NOMO-1 treated with DMSO at 0.1 percent for 48 hours (cell line): ENCODE results near the gene RSU1.

Experiments
- DNase-seq: peaks from one replicate; lab custom pipeline; 2025; ENCODE audit not compliant: unreplicated experiment; lab: John Stamatoyannopoulos, UW

Gene RSU1

DNA sequence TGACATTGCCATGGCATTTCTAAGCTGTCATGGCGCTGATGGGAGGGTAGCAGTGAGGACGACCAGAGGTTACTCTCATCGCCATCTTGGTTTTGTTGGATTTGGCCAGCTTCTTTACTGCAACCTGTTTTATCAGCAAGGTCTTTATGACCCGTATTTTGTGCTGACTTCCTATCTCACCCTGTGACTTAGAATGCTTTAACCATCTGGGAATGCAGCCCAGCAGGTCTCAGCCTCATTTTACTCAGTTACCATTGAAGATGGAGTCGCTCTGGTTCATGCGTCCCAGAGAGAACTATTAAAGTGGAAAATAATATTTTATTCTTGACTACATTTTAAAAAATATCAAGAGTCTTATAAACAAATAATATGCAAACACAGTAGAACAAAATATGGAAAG is 131.7 kb downstream of the RSU1 start:
- DNase-seq = no peak

DNA sequence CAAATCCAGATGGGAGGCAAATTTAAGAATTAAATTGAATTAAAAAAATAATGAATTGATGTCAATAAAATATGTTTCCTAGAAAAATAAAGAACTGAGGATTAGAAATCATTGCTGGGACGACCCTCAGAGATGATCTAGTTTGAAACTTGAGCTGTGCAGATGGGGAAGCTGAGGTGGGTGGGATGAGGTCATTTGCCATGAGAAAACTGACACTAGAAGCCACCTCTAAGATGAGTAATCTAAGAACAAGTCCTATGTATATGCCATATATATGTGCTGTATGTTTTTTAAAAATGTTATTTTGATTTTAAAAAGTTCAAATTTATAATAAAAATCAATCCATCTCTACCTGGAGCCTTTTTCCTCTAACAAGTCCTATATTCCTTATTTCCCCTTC is 135.7 kb downstream of the RSU1 start:
- no peak for DNase-seq

DNA sequence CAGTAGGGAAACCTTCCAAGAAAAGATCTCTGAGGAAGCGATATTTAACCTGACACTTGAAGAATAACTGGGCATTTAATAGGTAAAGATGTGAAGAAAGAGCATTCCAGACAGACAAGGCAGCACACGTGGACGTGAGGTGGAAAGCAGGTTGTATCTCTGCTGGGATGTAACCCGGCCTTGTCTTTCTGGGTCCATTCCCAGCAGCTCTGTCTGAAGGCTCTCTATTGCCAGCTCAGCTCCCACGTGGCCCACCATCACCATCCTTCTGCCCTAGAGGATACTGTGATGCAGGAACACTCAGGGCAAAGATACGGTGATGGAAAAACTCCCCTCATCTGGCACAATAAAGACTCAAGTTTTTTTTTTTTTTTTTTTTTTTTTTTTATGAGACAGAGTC is 137.7 kb downstream of the RSU1 start:
- DNase-seq = no peak

DNA sequence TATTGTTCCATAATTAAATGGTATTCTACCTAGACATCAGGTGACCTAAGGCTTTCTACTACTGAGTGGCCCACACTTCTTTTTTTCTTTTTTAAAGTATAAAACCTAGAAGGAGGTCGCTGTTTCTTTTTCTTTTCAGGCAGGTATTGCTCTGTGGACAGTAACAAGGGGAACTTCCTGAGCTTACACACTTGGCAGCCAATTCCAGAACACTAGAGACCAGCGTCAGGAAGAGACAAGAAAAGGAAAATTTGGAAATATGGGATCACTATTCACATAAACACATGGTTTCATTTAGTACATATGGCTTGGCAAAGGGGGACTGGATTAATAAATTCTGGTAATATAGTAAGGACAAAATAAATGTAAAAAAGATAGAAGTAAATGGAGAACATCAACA is 141.9 kb downstream of the RSU1 start:
- no peak for DNase-seq

- no peak for DNase-seq
These were observed 143.0 kb downstream of the RSU1 start for GRCh38 chr10:16674147-16674703.

DNA sequence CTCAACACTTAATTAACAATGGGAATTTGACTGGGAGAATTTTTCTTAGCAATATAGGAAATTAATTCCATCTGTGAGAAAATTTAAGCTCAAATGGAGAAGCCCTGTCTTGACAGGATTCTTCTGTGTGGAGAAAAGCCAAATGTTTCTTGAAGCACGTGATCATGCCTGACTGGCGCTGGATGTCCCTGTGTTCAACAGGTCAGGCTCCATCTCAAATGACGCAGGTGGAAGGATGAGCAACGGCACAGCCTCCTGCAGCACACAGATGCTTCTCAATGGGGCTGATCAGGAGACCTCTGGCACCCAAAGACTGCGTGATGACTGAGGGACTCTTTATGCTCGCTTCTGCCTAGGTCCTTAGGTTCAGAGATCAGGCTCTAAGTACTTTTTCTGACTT is 143.8 kb downstream of the RSU1 start:
- no peak for DNase-seq

- DNase-seq = no peak
These were observed 153.8 kb downstream of the RSU1 start for GRCh38 chr10:16663444-16663843.

- no peak for DNase-seq
These were observed 154.3 kb downstream of the RSU1 start for GRCh38 chr10:16662923-16663322.

GRCh38 chr10:16656895-16657294 is 160.3 kb downstream of the RSU1 start:
- DNase-seq = no peak

GRCh38 chr10:16653224-16653623 is 164.0 kb downstream of the RSU1 start:
- DNase-seq = no peak

- DNase-seq = no peak
These were observed 165.1 kb downstream of the RSU1 start for GRCh38 chr10:16652154-16652553.

DNA sequence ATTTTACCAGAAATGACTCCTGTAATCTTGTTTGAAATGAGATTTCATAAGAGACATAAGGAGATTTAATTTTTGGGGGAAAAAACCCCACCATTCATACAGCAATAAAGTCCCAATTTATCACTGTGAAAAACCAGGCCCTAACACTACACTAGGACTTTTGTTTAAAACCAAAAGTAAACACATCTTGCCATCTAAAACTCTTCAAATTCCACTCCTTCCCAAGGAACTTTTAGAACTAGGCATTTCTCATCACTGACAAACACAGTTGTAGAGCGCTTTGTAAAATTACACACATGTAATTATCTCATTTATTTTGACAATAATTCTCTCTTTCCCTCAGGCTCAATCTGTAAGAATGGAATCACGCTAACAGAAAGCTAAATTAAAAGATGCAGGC is 167.5 kb downstream of the RSU1 start:
- no peak for DNase-seq

DNA sequence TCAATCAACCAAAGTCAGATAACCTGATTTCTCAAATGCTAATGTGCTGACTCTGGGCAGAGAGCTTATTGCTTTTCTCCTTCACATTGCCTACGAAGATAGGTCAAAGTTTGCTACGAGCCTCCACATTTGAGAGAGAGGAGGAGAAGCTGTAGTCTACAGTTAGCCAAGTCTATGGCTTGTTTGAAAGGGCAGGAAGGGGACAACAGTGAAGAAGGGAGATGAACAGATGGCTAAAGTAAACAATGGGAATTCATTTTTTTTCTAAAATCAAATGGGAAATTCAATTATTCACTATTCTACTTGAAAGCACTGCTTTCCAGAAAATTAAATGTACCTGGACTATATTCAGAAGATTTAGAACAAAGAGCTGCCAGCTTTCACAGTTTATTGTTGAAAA is 168.9 kb downstream of the RSU1 start:
- no peak for DNase-seq

- peak; percentile 54 for DNase-seq
These were observed 170.8 kb downstream of the RSU1 start for GRCh38 chr10:16646181-16647059.

GRCh38 chr10:16644146-16644545 is 173.1 kb downstream of the RSU1 start:
- DNase-seq = peak; percentile 63

- DNase-seq = no peak
These were observed 173.7 kb downstream of the RSU1 start for GRCh38 chr10:16643502-16643901.

GRCh38 chr10:16640153-16640552 is 177.1 kb downstream of the RSU1 start:
- no peak for DNase-seq

DNA sequence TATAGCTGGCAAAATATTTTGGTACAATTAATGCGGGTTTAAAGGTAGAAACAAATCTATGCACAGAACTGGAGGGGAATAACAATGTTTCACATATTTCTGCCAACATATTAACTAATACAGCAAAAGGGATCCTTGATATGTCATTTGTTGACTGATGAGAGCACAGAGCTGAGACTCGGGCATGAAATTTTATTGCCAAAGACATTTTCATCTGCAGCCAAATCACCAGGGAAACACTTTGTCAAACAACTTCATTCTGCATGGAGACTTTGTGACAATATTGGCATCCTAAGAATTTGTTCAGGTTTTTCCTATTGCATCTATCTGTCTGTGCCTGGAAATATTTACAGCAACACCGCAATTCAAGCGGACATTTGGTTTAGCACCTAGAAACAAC is 177.8 kb downstream of the RSU1 start:
- no peak for DNase-seq

DNA sequence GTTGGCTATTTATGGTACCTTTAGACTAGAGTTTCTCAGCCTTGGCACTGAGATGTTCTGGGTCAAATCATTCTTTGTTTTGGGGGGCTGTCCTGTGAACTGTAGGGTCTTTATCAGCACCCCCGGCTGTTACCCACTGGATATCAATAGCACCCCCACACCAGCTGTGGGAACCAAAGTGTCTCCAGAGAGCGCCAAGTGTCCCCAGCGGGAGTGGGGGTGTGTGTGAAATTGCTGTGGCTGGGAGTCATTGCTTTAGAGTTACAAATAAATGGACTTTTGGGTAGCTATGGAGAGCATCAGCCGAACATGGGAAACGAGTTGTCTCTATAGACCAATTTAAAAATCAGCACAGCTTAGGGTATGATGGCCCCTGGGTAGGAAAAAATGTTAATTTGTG is 184.2 kb downstream of the RSU1 start:
- no peak for DNase-seq

- no peak for DNase-seq
These were observed 190.5 kb downstream of the RSU1 start for GRCh38 chr10:16626697-16627096.

GRCh38 chr10:16612981-16613355 is 204.3 kb downstream of the RSU1 start:
- DNase-seq = no peak

DNA sequence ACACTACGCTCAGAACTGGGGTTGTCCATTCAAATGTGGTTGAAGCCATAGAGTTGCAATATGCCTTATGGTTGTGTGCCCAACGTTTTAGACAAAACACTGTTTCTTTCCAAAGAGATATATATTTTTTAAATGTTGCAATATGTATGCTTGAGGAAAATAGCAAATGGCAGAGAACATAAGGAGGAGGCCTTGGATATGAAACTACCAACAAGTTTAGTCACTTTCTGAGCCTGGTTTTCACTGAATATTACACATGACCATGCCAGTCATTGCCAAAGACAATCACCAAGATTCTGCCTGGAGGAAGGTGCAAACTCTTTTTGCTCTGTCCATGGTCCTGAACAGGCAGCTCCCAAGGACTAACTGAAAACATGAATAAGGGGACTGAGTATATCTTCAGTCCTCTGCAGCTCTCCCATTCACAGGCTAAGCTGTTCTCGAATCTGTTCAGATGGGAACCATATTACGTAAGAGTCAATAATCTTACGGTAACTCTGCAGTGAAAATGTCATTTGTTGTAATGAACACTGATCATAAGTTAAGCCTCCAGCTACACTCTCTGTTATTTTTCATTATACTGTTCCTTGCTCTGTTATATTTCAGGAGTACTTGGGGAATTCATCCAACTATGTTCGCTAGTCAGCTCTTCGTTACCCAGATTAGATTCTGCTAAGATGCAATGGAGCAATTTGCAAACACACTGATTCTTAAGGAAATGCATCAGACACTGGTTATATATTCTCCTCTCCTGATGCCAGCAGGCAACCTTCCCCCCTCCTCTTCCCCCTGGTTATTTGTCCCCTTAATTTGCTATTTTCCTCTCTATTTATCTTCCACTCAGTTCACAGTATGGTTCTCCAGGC is 204.9 kb downstream of the RSU1 start:
- peak; percentile 11 for DNase-seq
